Adipocyte (in vitro differentiated cells): ENCODE measurements around the gene ZCCHC4.
A peak's percentile ranks its signal among the peaks of the same experiment; 100 is the strongest.

Experiments
- DNase-seq: peaks from one replicate; pipeline ENCODE4 v3.0.0-alpha.2; 2015; ENCODE audit warnings: low read depth
- H3K27me3 ChIP-seq: replicated peaks from 2 replicates; pipeline ENCODE4 v1.7.0; 2013; ENCODE audit warnings: mild to moderate bottlenecking, low read length, moderate library complexity; ENCODE audit not compliant: control insufficient read depth, insufficient read depth
- H3K36me3 ChIP-seq: 2 replicates; pipeline ENCODE4 v1.7.0; 2013; ENCODE audit warnings: low read length, mild to moderate bottlenecking, moderate library complexity; ENCODE audit not compliant: control insufficient read depth, insufficient read depth, severe bottlenecking
- H3K4me1 ChIP-seq: 2 replicates; pipeline ENCODE4 v1.7.0; 2013; ENCODE audit warnings: mild to moderate bottlenecking, low read length, moderate library complexity; ENCODE audit not compliant: control insufficient read depth, insufficient read depth
- H3K4me3 ChIP-seq: 2 replicates; pipeline ENCODE4 v1.7.0; 2013; ENCODE audit warnings: mild to moderate bottlenecking, low read length, moderate library complexity
- H3K9ac ChIP-seq: 2 replicates; pipeline ENCODE4 v1.7.0; 2013; ENCODE audit warnings: mild to moderate bottlenecking, low read length, moderate library complexity
- H3K9me3 ChIP-seq: 2 replicates; pipeline ENCODE4 v1.7.0; 2013; ENCODE audit warnings: mild to moderate bottlenecking, low read length, moderate library complexity; ENCODE audit not compliant: control insufficient read depth

The ZCCHC4 gene

GRCh38 chr4:25303578-25303977 lies 9.0 kb upstream of the ZCCHC4 start:
- Histone ChIP-seq H3K4me3 (no peak overlapping the region), H3K9me3 (no peaks in the 10 kb centered on the region), H3K4me1 (peaks cover 4% of the 10 kb centered on the region), H3K36me3 (no peaks in the 10 kb centered on the region), H3K27me3 (no peaks in the 10 kb centered on the region), H3K9ac (no peak overlapping the region)
- DNase-seq: no peak

- Histone ChIP-seq H3K4me3 (no peak overlapping the region), H3K27me3 (no peaks in the 10 kb centered on the region), H3K36me3 (no peaks in the 10 kb centered on the region), H3K4me1 (peaks cover 13% of the 10 kb centered on the region), H3K9ac (no peak overlapping the region), H3K9me3 (no peaks in the 10 kb centered on the region)
- DNase-seq: no peak
These were observed 6.0 kb upstream of the ZCCHC4 start for GRCh38 chr4:25306518-25307057.

GRCh38 chr4:25307596-25307995 lies 5.0 kb upstream of the ZCCHC4 start:
- Histone ChIP-seq H3K27me3 (no peaks in the 10 kb centered on the region), H3K9me3 (no peaks in the 10 kb centered on the region), H3K9ac (no peak overlapping the region), H3K4me3 (no peak overlapping the region), H3K4me1 (peaks cover 13% of the 10 kb centered on the region), H3K36me3 (no peaks in the 10 kb centered on the region)
- no peak for DNase-seq

DNA sequence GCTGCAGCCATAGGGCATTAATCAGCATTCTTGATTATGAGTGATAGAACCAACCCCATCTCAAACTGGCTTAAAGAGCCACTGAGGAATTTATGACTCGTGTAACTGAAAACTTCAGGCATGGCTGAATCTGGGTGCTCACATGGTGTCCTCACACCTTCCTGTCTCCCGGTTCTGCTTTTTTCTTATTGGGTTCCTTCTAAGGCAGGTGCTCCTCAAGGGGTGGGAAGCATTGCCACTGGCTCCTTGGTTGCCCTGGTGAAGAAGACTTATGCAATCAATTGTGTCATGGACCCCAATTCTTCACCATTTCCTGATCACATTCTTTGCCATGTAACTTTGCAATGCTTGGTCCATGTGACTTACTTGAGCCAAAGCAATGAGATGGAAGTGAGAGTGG lies 4.3 kb upstream of the ZCCHC4 start:
- H3K4me3 ChIP-seq: no peak overlapping the region
- H3K9me3 ChIP-seq: no peaks in the 10 kb centered on the region
- no peak for DNase-seq
- H3K36me3 ChIP-seq: no peaks in the 10 kb centered on the region
- no peak overlapping the region for H3K9ac ChIP-seq
- no peaks in the 10 kb centered on the region for H3K27me3 ChIP-seq
- peaks cover 14% of the 10 kb centered on the region for H3K4me1 ChIP-seq

- Histone ChIP-seq H3K4me1 (peaks cover 19% of the 10 kb centered on the region), H3K36me3 (no peaks in the 10 kb centered on the region), H3K27me3 (no peaks in the 10 kb centered on the region), H3K4me3 (no peak overlapping the region), H3K9me3 (no peaks in the 10 kb centered on the region), H3K9ac (no peak overlapping the region)
- no peak for DNase-seq
These were observed 3.8 kb upstream of the ZCCHC4 start for GRCh38 chr4:25308761-25309160.

GRCh38 chr4:25310066-25310802 lies 2.3 kb upstream of the ZCCHC4 start:
- Histone ChIP-seq H3K27me3 (no peaks in the 10 kb centered on the region), H3K9ac (no peak overlapping the region)
- DNase-seq: no peak

GRCh38 chr4:25310803-25311166 lies 1.8 kb upstream of the ZCCHC4 start:
- Histone ChIP-seq H3K4me1 (peaks cover 19% of the 10 kb centered on the region), H3K27me3 (no peaks in the 10 kb centered on the region), H3K9ac (no peak overlapping the region), H3K4me3 (no peak overlapping the region), H3K36me3 (peaks cover 1% of the 10 kb centered on the region), H3K9me3 (no peaks in the 10 kb centered on the region)
- no peak for DNase-seq

More at GRCh38 chr4:25310066-25310802, 2.3 kb upstream of the ZCCHC4 start:
- H3K4me1 ChIP-seq: peaks cover 19% of the 10 kb centered on the region
- no peaks in the 10 kb centered on the region for H3K36me3 ChIP-seq
- no peaks in the 10 kb centered on the region for H3K9me3 ChIP-seq
- no peak overlapping the region for H3K4me3 ChIP-seq

GRCh38 chr4:25313201-25313895 lies 774 bp downstream of the ZCCHC4 start:
- H3K36me3 ChIP-seq: peaks cover 7% of the 10 kb centered on the region
- no peaks in the 10 kb centered on the region for H3K9me3 ChIP-seq

DNA sequence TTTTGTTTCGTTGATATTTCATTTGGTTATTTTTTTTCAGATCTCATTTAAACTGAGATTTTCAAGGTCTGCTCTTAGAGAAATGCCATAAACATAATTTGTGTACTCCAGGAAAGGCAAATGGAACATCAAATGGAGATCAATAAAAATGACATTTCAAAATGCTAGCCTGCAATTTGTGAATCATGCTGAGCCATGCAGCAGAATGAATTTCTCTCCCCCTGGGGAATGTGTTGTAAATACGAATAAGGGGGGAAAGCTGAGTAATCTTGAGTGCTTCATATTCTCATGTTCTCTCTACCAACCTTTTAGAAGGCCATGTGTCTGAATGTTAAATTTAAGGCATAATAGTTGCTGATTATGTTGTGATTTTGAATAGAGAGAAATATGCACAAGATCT lies 7.8 kb downstream of the ZCCHC4 start:
- Histone ChIP-seq H3K9ac (peak overlapping the region; percentile 73), H3K9me3 (no peaks in the 10 kb centered on the region), H3K36me3 (peaks cover 7% of the 10 kb centered on the region), H3K27me3 (no peaks in the 10 kb centered on the region), H3K4me1 (peaks cover 21% of the 10 kb centered on the region), H3K4me3 (peak overlapping the region; percentile 66)
- DNase-seq: peak; percentile 11

More at GRCh38 chr4:25313201-25313895, 774 bp downstream of the ZCCHC4 start:
- Histone ChIP-seq H3K4me1 (peaks cover 17% of the 10 kb centered on the region), H3K4me3 (peak overlapping the region; percentile 94), H3K27me3 (no peaks in the 10 kb centered on the region), H3K9ac (peak overlapping the region; percentile 89)
- peak; percentile 45 for DNase-seq

GRCh38 chr4:25320773-25321172 lies 8.2 kb downstream of the ZCCHC4 start:
- no peaks in the 10 kb centered on the region for H3K9me3 ChIP-seq
- peaks cover 21% of the 10 kb centered on the region for H3K4me1 ChIP-seq
- H3K9ac ChIP-seq: peak overlapping the region; percentile 73
- peak; percentile 64 for DNase-seq
- H3K36me3 ChIP-seq: peaks cover 6% of the 10 kb centered on the region
- peak overlapping the region; percentile 66 for H3K4me3 ChIP-seq
- H3K27me3 ChIP-seq: no peaks in the 10 kb centered on the region

DNA sequence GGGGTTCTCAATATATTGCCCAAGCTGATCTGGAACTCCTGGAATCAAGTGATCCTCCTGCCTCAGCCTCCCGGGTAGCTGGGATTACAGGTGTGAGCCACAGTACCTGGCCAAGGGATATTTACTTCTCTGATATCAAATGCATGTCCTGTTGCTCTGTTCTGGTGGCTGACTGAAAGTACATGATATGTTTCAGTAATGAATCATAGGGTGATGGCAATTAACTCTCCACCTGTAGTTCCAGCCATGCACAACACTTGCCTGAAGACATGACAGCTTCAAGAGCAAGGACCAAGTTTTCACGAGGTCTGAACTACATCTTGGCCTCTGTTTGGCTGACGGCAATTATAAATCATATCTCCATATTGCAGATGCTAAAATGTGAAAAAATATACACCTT lies 9.1 kb downstream of the ZCCHC4 start:
- no peaks in the 10 kb centered on the region for H3K27me3 ChIP-seq
- H3K4me1 ChIP-seq: peaks cover 21% of the 10 kb centered on the region
- H3K9me3 ChIP-seq: no peaks in the 10 kb centered on the region
- DNase-seq: no peak
- H3K9ac ChIP-seq: no peak overlapping the region
- no peak overlapping the region for H3K4me3 ChIP-seq
- no peaks in the 10 kb centered on the region for H3K36me3 ChIP-seq
